Measurements from ENCODE around the gene PPP4R4. TPM values are rescaled to one million over a fixed set of nuclear protein-coding genes. Genes with fewer than 3 reads are reported as not detected.

The PPP4R4 gene
- total RNA-seq, 6 experiments from 2014 or later: 0.05 to 0.14 TPM; not detected in 4

GRCh38 chr14:94158239-94158883 lies 15.8 kb upstream of the PPP4R4 start:
- Mint-ChIP-seq H3K9me3 (no peaks in the 10 kb centered on the region), H3K27ac (no peak overlapping the region), H3K36me3 (ENCODE audit: low read depth) (no peaks in the 10 kb centered on the region)

GRCh38 chr14:94161058-94161457 lies 13.1 kb upstream of the PPP4R4 start:
- no peak for TF ChIP-seq CTCF (IDR thresholded peaks at IDR 0.05)
- H3K27me3 Mint-ChIP-seq (ENCODE audit: insufficient read depth): peaks cover 24% of the 10 kb centered on the region
- H3K4me3 Mint-ChIP-seq: no peak overlapping the region
- H3K4me1 Mint-ChIP-seq (ENCODE audit: low read depth): no peaks in the 10 kb centered on the region
- H3K9me3 Mint-ChIP-seq: no peaks in the 10 kb centered on the region
- no peaks in the 10 kb centered on the region for H3K36me3 Mint-ChIP-seq (ENCODE audit: low read depth)
- H3K27ac Mint-ChIP-seq: no peak overlapping the region
- DNase-seq: no peak

More at GRCh38 chr14:94158239-94158883, 15.8 kb upstream of the PPP4R4 start:
- Mint-ChIP-seq H3K27me3 (ENCODE audit: insufficient read depth) (peaks cover 23% of the 10 kb centered on the region), H3K4me3 (no peak overlapping the region), H3K4me1 (ENCODE audit: low read depth) (no peaks in the 10 kb centered on the region)
- no peak for TF ChIP-seq CTCF (IDR thresholded peaks at IDR 0.05)
- DNase-seq: no peak

GRCh38 chr14:94161981-94162380 lies 12.1 kb upstream of the PPP4R4 start:
- no peaks in the 10 kb centered on the region for H3K36me3 Mint-ChIP-seq (ENCODE audit: low read depth)
- no peak overlapping the region for H3K4me3 Mint-ChIP-seq
- H3K4me1 Mint-ChIP-seq (ENCODE audit: low read depth): no peaks in the 10 kb centered on the region
- no peaks in the 10 kb centered on the region for H3K9me3 Mint-ChIP-seq
- no peak overlapping the region for H3K27ac Mint-ChIP-seq
- H3K27me3 Mint-ChIP-seq (ENCODE audit: insufficient read depth): peaks cover 19% of the 10 kb centered on the region
- DNase-seq: no peak
- TF ChIP-seq CTCF (IDR thresholded peaks at IDR 0.05): no peak

GRCh38 chr14:94162466-94162865 lies 11.7 kb upstream of the PPP4R4 start:
- peaks cover 17% of the 10 kb centered on the region for H3K27me3 Mint-ChIP-seq (ENCODE audit: insufficient read depth)

GRCh38 chr14:94163796-94164195 lies 10.3 kb upstream of the PPP4R4 start:
- TF ChIP-seq CTCF (IDR thresholded peaks at IDR 0.05): no peak
- Mint-ChIP-seq H3K4me3 (no peak overlapping the region), H3K27me3 (ENCODE audit: insufficient read depth) (peaks cover 17% of the 10 kb centered on the region)

More at GRCh38 chr14:94162466-94162865, 11.7 kb upstream of the PPP4R4 start:
- no peak for TF ChIP-seq CTCF (IDR thresholded peaks at IDR 0.05)
- no peak overlapping the region for H3K4me3 Mint-ChIP-seq
- H3K27ac Mint-ChIP-seq: no peak overlapping the region
- no peak for DNase-seq
- H3K9me3 Mint-ChIP-seq: no peaks in the 10 kb centered on the region
- H3K36me3 Mint-ChIP-seq (ENCODE audit: low read depth): no peaks in the 10 kb centered on the region
- no peaks in the 10 kb centered on the region for H3K4me1 Mint-ChIP-seq (ENCODE audit: low read depth)

More at GRCh38 chr14:94163796-94164195, 10.3 kb upstream of the PPP4R4 start:
- Mint-ChIP-seq H3K27ac (no peak overlapping the region), H3K9me3 (no peaks in the 10 kb centered on the region), H3K4me1 (ENCODE audit: low read depth) (no peaks in the 10 kb centered on the region), H3K36me3 (ENCODE audit: low read depth) (no peaks in the 10 kb centered on the region)
- DNase-seq: no peak
